RWPE2 (cell line): ENCODE data around the gene ARHGEF7.

Experiments
- ATAC-seq: fragments of 200-7000 bp; cut with Tn5 transposase; 3 replicates; pipeline ENCODE4 v1.9.1; 2021; ENCODE audit warnings: low read depth
- DNase-seq: peaks from one replicate; pipeline ENCODE4 v3.0.0-alpha.2; 2020; ENCODE audit warnings: low spot score
- H3K27ac ChIP-seq: fragments of 450-650 bp; 2 replicates; pipeline ENCODE4 v1.5.1; 2017; ENCODE audit warnings: mild to moderate bottlenecking; ENCODE audit not compliant: poor library complexity, severe bottlenecking
- H3K27me3 ChIP-seq: fragments of 250-450 bp; sonication (Bioruptor Pico); 2 replicates; pipeline ENCODE4 v1.5.1; 2021; ENCODE audit warnings: mild to moderate bottlenecking, moderate library complexity; ENCODE audit not compliant: insufficient read depth, poor library complexity, severe bottlenecking
- H3K36me3 ChIP-seq: fragments of 250-450 bp; sonication (Bioruptor Pico); 2 replicates; pipeline ENCODE4 v1.5.1; 2020; ENCODE audit warnings: low read depth, mild to moderate bottlenecking, moderate library complexity
- H3K4me1 ChIP-seq: fragments of 250-450 bp; sonication (Bioruptor Pico); 2 replicates; pipeline ENCODE4 v1.5.1; 2021; ENCODE audit warnings: mild to moderate bottlenecking, moderate library complexity; ENCODE audit not compliant: insufficient read depth, poor library complexity, severe bottlenecking
- H3K4me3 ChIP-seq: fragments of 250-450 bp; sonication (Bioruptor Pico); 2 replicates; pipeline ENCODE4 v1.5.1; 2021; ENCODE audit warnings: mild to moderate bottlenecking, moderate library complexity; ENCODE audit not compliant: severe bottlenecking
- H3K9me3 ChIP-seq: fragments of 250-450 bp; sonication (Bioruptor Pico); 2 replicates; pipeline ENCODE4 v1.5.1; 2021; ENCODE audit warnings: mild to moderate bottlenecking, moderate library complexity; ENCODE audit not compliant: severe bottlenecking
- CTCF ChIP-seq: fragments of 450-650 bp; IDR thresholded peaks from one replicate; pipeline ENCODE4 v1.5.1; 2017; ENCODE audit warnings: mild to moderate bottlenecking, moderate library complexity; ENCODE audit not compliant: poor library complexity, severe bottlenecking

ARHGEF7 gene

GRCh38 chr13:111228262-111229144, 113.4 kb downstream of the ARHGEF7 start:
- H3K9me3 ChIP-seq, result no peaks in the 10 kb centered on the region
- H3K4me3 ChIP-seq, result no peak overlapping the region

GRCh38 chr13:111230385-111230930, 115.3 kb downstream of the ARHGEF7 start:
- H3K27ac ChIP-seq, result no peak overlapping the region
- no peak for DNase-seq
- no peak for ATAC-seq
- no peak for TF ChIP-seq CTCF
- H3K27me3 ChIP-seq, result no peaks in the 10 kb centered on the region
- H3K9me3 ChIP-seq, result no peaks in the 10 kb centered on the region
- no peaks in the 10 kb centered on the region for H3K4me1 ChIP-seq
- H3K36me3 ChIP-seq, result no peaks in the 10 kb centered on the region; the same call in 1 of the 2 replicates
- H3K4me3 ChIP-seq, result no peak overlapping the region

More at GRCh38 chr13:111228262-111229144, 113.4 kb downstream of the ARHGEF7 start:
- TF ChIP-seq CTCF, result no peak
- Histone ChIP-seq H3K4me1 (no peaks in the 10 kb centered on the region), H3K36me3 (peaks cover 4% of the 10 kb centered on the region; the same call in 1 of the 2 replicates), H3K27me3 (no peaks in the 10 kb centered on the region), H3K27ac (no peak overlapping the region)
- DNase-seq, result no peak
- ATAC-seq, result no peak

GRCh38 chr13:111232191-111232590, 117.1 kb downstream of the ARHGEF7 start:
- no peaks in the 10 kb centered on the region for H3K9me3 ChIP-seq
- H3K27me3 ChIP-seq, result no peaks in the 10 kb centered on the region
- H3K4me1 ChIP-seq, result no peaks in the 10 kb centered on the region
- ATAC-seq (no peak), DNase-seq (no peak)
- H3K36me3 ChIP-seq, result no peaks in the 10 kb centered on the region; the same call in 1 of the 2 replicates
- no peak for TF ChIP-seq CTCF
- H3K4me3 ChIP-seq, result no peak overlapping the region
- no peak overlapping the region for H3K27ac ChIP-seq

- Histone ChIP-seq H3K9me3 (no peaks in the 10 kb centered on the region), H3K4me3 (no peak overlapping the region), H3K36me3 (no peaks in the 10 kb centered on the region; the same call in 1 of the 2 replicates), H3K4me1 (no peaks in the 10 kb centered on the region), H3K27ac (no peak overlapping the region), H3K27me3 (no peaks in the 10 kb centered on the region)
- no peak for ATAC-seq
- no peak for DNase-seq
- TF ChIP-seq CTCF, result no peak
Observed at GRCh38 chr13:111233080-111233479, 118.0 kb downstream of the ARHGEF7 start.
